ENCODE measurements around the gene RGS19.

Gene RGS19

DNA sequence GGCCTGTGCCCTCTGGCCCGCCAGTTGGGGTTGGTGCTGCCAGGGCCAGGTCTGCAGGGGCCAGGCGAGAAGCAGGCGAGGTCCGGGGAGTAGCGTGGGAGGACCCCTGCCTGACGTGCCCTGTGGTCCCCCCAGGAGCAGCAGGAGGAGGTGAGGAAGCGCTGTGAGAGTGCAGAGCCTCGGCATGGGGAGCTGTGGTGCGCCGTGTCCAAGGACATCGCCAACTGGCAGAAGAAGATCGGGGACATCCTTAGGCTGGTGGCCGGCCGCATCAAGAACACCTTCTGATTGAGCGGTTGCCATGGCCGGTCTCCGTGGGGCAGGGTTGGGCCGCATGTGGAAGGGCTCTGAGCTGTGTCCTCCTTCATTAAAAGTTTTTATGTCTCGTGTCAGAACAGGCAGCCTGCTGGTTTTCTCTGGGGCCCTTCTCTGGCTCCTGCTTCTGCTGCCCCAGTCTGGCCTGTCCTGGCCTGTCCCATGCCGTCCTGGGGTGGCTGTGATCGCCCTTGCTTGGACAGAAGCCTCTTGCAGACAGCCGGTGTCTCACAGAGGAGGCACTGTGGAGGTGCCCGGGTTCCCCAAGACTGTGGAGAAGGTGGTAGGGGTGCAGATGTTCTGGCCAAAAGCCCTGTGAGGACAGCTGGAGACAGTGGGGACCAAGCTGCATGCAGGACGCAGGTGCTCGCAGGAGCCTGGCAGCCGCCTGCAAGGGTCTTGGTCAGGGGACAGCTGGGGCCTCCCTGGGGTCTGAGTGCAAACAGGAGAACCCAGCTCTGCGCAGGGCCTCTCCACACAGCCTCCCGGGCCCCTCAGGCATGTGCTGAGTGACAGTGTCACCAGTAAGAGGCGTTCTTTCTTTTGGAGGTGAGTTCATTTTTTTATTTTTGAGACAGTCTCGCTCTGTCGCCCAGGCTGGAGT, 46.4 kb downstream of the RGS19 start:
- H3K4me3 Mint-ChIP-seq = no peak overlapping the region
- H3K36me3 Mint-ChIP-seq = peaks cover 15% of the 10 kb centered on the region
- peaks cover 2% of the 10 kb centered on the region for H3K4me1 Mint-ChIP-seq
- DNase-seq (ENCODE audit: low spot score in 2 of 2) (no peak), ATAC-seq (ENCODE audit: low read depth) (no peak)
- H3K27me3 Mint-ChIP-seq = no peaks in the 10 kb centered on the region
- no peak overlapping the region for H3K27ac Mint-ChIP-seq
- H3K9me3 Mint-ChIP-seq = no peaks in the 10 kb centered on the region

- no peak for ATAC-seq (ENCODE audit: low read depth)
- Mint-ChIP-seq H3K4me1 (no peaks in the 10 kb centered on the region), H3K27ac (no peak overlapping the region), H3K9me3 (no peaks in the 10 kb centered on the region), H3K36me3 (peaks cover 20% of the 10 kb centered on the region), H3K4me3 (no peak overlapping the region), H3K27me3 (no peaks in the 10 kb centered on the region)
- no peak for DNase-seq (ENCODE audit: low spot score in 2 of 2)
Measured at GRCh38 chr20:64031822-64032314, 47.5 kb downstream of the RGS19 start.

GRCh38 chr20:64030371-64031134, 48.8 kb downstream of the RGS19 start:
- ATAC-seq (ENCODE audit: low read depth) = no peak
- no peaks in the 10 kb centered on the region for H3K27me3 Mint-ChIP-seq
- H3K4me3 Mint-ChIP-seq = no peak overlapping the region
- H3K27ac Mint-ChIP-seq = no peak overlapping the region
- H3K36me3 Mint-ChIP-seq = peaks cover 24% of the 10 kb centered on the region
- no peaks in the 10 kb centered on the region for H3K9me3 Mint-ChIP-seq
- H3K4me1 Mint-ChIP-seq = no peaks in the 10 kb centered on the region
- DNase-seq (ENCODE audit: low spot score in 2 of 2) = no peak

GRCh38 chr20:64029293-64030117, 49.8 kb downstream of the RGS19 start:
- H3K4me3 Mint-ChIP-seq = no peak overlapping the region
- no peaks in the 10 kb centered on the region for H3K9me3 Mint-ChIP-seq
- H3K4me1 Mint-ChIP-seq = no peaks in the 10 kb centered on the region
- H3K27ac Mint-ChIP-seq = no peak overlapping the region
- ATAC-seq (ENCODE audit: low read depth) (no peak), DNase-seq (ENCODE audit: low spot score in 2 of 2) (no peak)
- no peaks in the 10 kb centered on the region for H3K27me3 Mint-ChIP-seq
- peaks cover 27% of the 10 kb centered on the region for H3K36me3 Mint-ChIP-seq

DNA sequence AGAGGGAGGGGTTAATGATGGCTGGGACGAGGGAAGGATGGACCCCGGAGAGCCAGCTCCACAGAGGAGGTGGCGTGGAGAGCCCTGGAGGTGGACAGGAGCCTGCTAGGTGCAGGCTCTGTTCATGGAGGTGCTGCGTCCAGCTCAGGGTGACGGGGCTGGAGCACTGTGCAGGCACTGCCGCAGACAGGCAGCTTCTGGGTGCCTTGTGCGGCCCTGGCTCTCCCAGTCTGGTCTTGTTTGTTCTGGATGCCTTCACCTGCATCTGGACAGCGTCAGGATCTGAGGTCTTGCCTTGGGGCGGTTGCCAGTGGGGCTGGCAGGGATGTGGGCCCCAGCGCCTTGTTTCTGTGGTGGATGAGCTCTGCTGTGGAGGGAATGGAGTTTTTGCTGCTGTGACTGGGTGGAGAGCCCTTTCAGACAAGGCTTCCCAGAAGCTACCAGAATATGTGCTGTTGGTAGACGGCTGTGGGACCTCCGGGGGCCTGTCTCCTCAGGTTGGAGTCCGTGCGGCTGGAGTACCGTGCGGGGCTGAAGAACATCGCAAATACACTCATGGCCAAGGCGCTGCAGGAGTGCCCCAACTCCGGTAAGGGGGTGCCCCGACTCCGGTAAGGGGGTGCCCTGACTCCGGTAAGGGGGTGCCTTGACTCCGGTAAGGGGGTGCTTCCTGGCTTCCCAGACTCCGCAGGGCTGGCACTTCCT, 51.2 kb downstream of the RGS19 start:
- H3K27ac Mint-ChIP-seq = no peak overlapping the region
- H3K27me3 Mint-ChIP-seq = no peaks in the 10 kb centered on the region
- no peak overlapping the region for H3K4me3 Mint-ChIP-seq
- H3K9me3 Mint-ChIP-seq = no peaks in the 10 kb centered on the region
- DNase-seq (ENCODE audit: low spot score in 2 of 2) (no peak), ATAC-seq (ENCODE audit: low read depth) (no peak)
- no peaks in the 10 kb centered on the region for H3K4me1 Mint-ChIP-seq
- H3K36me3 Mint-ChIP-seq = peaks cover 35% of the 10 kb centered on the region

GRCh38 chr20:64025826-64026412, 53.4 kb downstream of the RGS19 start:
- Mint-ChIP-seq H3K36me3 (peaks cover 36% of the 10 kb centered on the region), H3K9me3 (no peaks in the 10 kb centered on the region), H3K27me3 (no peaks in the 10 kb centered on the region), H3K27ac (no peak overlapping the region), H3K4me3 (no peak overlapping the region), H3K4me1 (no peaks in the 10 kb centered on the region)
- ATAC-seq (ENCODE audit: low read depth) (no peak), DNase-seq (ENCODE audit: low spot score in 2 of 2) (no peak)

DNA sequence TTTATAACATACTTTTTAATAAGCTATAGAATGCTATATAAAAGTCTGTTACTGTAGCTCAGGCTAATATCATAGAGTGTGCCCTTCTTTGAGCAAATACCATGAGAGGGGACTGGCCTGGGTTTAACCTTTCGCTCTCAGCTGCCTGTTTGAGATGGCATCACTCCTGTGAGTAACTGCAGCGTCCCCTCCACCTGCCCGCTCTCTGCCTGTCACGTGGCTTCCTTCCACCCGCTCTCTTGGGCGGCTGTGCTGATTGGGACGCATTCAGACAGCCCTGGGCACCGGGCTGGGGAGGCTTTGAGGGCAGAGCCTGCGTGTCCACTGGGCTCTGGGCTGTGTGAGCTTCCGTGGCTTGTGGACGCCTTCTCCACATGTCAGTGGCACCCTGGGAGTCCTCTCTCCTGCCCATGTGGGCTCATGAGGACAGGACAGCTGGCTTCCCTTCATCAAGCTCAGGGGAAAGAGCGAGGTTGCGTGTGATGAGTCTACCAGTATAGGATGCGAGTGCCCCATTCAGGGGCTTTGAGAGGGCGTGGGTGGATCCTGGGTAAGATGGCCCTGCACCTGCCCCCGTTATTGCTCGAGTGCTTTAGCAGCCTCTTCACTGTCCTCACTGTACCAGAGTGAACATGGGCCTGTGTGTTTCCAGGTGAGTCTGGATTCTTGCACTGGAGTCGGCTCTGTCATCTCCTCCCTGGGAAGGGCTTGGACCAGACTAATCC, 54.1 kb downstream of the RGS19 start:
- H3K27ac Mint-ChIP-seq = no peak overlapping the region
- peaks cover 32% of the 10 kb centered on the region for H3K36me3 Mint-ChIP-seq
- ATAC-seq (ENCODE audit: low read depth) (no peak), DNase-seq (ENCODE audit: low spot score in 2 of 2) (no peak)
- H3K4me1 Mint-ChIP-seq = no peaks in the 10 kb centered on the region
- no peak overlapping the region for H3K4me3 Mint-ChIP-seq
- no peaks in the 10 kb centered on the region for H3K9me3 Mint-ChIP-seq
- no peaks in the 10 kb centered on the region for H3K27me3 Mint-ChIP-seq

- H3K27me3 Mint-ChIP-seq = no peaks in the 10 kb centered on the region
- no peaks in the 10 kb centered on the region for H3K4me1 Mint-ChIP-seq
- H3K9me3 Mint-ChIP-seq = no peaks in the 10 kb centered on the region
- H3K4me3 Mint-ChIP-seq = no peak overlapping the region
- no peak overlapping the region for H3K27ac Mint-ChIP-seq
- no peak for DNase-seq (ENCODE audit: low spot score in 2 of 2)
- ATAC-seq (ENCODE audit: low read depth) = no peak
- H3K36me3 Mint-ChIP-seq = peaks cover 33% of the 10 kb centered on the region
Measured at GRCh38 chr20:64024141-64024990, 55.0 kb downstream of the RGS19 start.

DNA sequence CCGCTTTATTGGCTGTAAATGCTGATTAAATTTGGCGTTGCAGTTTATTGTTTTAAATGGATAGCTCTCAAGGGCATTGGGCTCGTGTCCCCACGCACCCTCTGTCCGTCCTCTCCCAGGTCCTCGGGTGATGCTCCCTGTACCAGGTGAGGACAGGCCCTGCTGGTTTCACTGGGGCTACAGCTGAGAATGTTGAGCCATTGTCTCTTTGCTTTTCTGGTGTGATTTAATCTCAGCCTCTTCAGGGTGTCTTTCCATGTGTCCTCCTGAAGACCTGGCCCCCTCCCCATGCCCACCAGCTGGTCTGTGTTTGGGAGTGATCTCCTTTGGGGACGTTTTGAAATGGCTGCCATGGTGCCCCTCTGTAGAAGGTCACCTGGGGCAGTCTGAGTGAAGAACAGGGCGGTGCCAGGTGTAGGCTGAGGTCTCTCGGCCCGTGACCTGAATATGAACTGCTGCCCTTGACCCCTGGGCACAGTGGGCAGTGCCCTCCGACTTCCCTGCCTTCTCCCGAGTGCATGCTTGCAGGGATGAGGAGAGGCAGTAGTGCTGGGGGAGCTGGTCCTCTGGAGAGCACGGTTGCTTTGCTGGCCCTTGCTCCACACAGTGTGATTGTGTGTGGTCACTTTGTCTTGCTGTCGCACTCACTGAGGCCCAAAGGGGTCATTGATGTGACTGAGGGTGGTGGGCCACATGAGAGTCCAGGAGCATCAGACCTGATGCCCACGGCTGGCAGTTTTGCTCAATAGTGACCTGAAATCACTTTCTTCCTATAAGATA, 55.8 kb downstream of the RGS19 start:
- no peak for ATAC-seq (ENCODE audit: low read depth)
- DNase-seq (ENCODE audit: low spot score in 2 of 2) = no peak
- no peaks in the 10 kb centered on the region for H3K4me1 Mint-ChIP-seq
- no peak overlapping the region for H3K4me3 Mint-ChIP-seq
- H3K27me3 Mint-ChIP-seq = no peaks in the 10 kb centered on the region
- no peak overlapping the region for H3K27ac Mint-ChIP-seq
- H3K36me3 Mint-ChIP-seq = peaks cover 34% of the 10 kb centered on the region
- no peaks in the 10 kb centered on the region for H3K9me3 Mint-ChIP-seq
